B cell (primary cell): Measurements from ENCODE around the gene OR52H1. TPM values are rescaled to one million over a fixed set of nuclear protein-coding genes. Genes with fewer than 3 reads are reported as not detected.

Experiments
- ATAC-seq: fragments of 200-7000 bp; cut with Tn5 transposase; one replicate; pipeline ENCODE4 v1.10.0; 2021; ENCODE audit warnings: low read depth, mild to moderate bottlenecking, moderate number of reproducible peaks, moderate library complexity
- CTCF ChIA-PET: fragments of 350-600 bp; sonication (Branson Sonifier 250); formaldehyde crosslinking; loops from one replicate; lab custom pipeline; 2021; ENCODE audit warnings: antibody characterized with exemption, inconsistent platforms; lab: Charles Lee
- POLR2A ChIA-PET: fragments of 350-600 bp; sonication (Branson Sonifier 250); formaldehyde crosslinking; loops from one replicate; lab custom pipeline; 2021; ENCODE audit warnings: antibody characterized with exemption; lab: Charles Lee
- DNase-seq: peaks from one replicate; pipeline ENCODE4 v3.0.0; 2013
- H2AFZ ChIP-seq: 2 replicates; pipeline ENCODE4 v1.6.1; 2012; ENCODE audit warnings: mild to moderate bottlenecking, low read depth, low read length; ENCODE audit not compliant: insufficient read depth, poor library complexity, severe bottlenecking
- H3K27ac ChIP-seq, 2 donors: 1 replicate in 1 of 2; 2 replicates in 1 of 2; pipeline ENCODE4 v1.5.1; 2012 to 2013; ENCODE audit warnings: low read length in 2 of 2, mild to moderate bottlenecking in 2 of 2, moderate library complexity in 1 of 2
- H3K27me3 ChIP-seq, 4 experiments: fragments of 200-600 bp in 1 of 4; sonication (generic) in 1 of 4; replicated peaks in 1 of 4; 1 replicate in 2 of 4; 2 replicates in 2 of 4; pipeline versions ENCODE4 v1.6.1 to v1.7.0; 2013 to 2016; ENCODE audit warnings: low read length in 3 of 4, mild to moderate bottlenecking in 2 of 4, mixed read lengths in 1 of 4, moderate library complexity in 1 of 4; ENCODE audit not compliant: insufficient read depth in 4 of 4, control insufficient read depth in 3 of 4; ENCODE audit errors: control extremely low read depth in 1 of 4
- H3K36me3 ChIP-seq, 2 experiments: replicated peaks in 1 of 2; 1 replicate in 1 of 2; 2 replicates in 1 of 2; pipeline versions ENCODE4 v1.6.1 to v1.7.1; 2013; ENCODE audit warnings: low read length in 1 of 2; ENCODE audit not compliant: insufficient read depth in 2 of 2, control insufficient read depth in 1 of 2; ENCODE audit errors: control extremely low read depth in 1 of 2, extremely low read depth in 1 of 2
- H3K4me1 ChIP-seq, 2 donors: fragments of 200-600 bp in 1 of 2; sonication (generic) in 1 of 2; 1 replicate in 1 of 2; 2 replicates in 1 of 2; pipeline versions ENCODE4 v1.5.1 to v1.6.1; 2013 to 2017; ENCODE audit warnings: low read length in 2 of 2; ENCODE audit not compliant: control insufficient read depth in 2 of 2, insufficient read depth in 2 of 2
- H3K4me2 ChIP-seq: replicated peaks from 2 replicates; pipeline ENCODE3; 2012; ENCODE audit warnings: mild to moderate bottlenecking, low read depth, low read length; ENCODE audit not compliant: poor library complexity, severe bottlenecking
- H3K4me3 ChIP-seq, 5 experiments: fragments of 200-600 bp in 1 of 5; sonication (generic) in 1 of 5; 1 replicate in 3 of 5; 2 replicates in 2 of 5; pipeline versions ENCODE4 v1.5.1 to v1.7.0; 2011 to 2016; ENCODE audit warnings: low read length in 4 of 5, mild to moderate bottlenecking in 4 of 5, low read depth in 2 of 5, control low read depth in 1 of 5, moderate library complexity in 1 of 5; ENCODE audit not compliant: insufficient read depth in 1 of 5; ENCODE audit errors: control extremely low read depth in 1 of 5, extremely low read depth in 1 of 5
- H3K79me2 ChIP-seq: fragments of 200-600 bp; sonication (generic); one replicate; pipeline ENCODE4 v1.6.0; 2016; ENCODE audit warnings: low read length; ENCODE audit not compliant: control insufficient read depth, insufficient read depth
- H3K9ac ChIP-seq: fragments of 200-600 bp; sonication (generic); 2 replicates; pipeline ENCODE4 v1.6.1; 2017; ENCODE audit warnings: mild to moderate bottlenecking, low read length, moderate library complexity
- H3K9me3 ChIP-seq, 3 donors: one replicate each; pipeline versions ENCODE4 v1.6.1 to v1.7.1; 2013; ENCODE audit warnings: low read length in 2 of 3; ENCODE audit not compliant: control insufficient read depth in 2 of 3, insufficient read depth in 1 of 3; ENCODE audit errors: control extremely low read depth in 1 of 3
- H4K20me1 ChIP-seq: 2 replicates; pipeline ENCODE4 v1.6.0; 2012; ENCODE audit warnings: mild to moderate bottlenecking, low read length; ENCODE audit not compliant: insufficient read depth, control insufficient read depth, poor library complexity, severe bottlenecking
- H3K27ac Mint-ChIP-seq: one replicate; pipeline ENCODE4 v1.8.0; 2021; ENCODE audit warnings: mixed read lengths
- H3K27me3 Mint-ChIP-seq: one replicate; pipeline ENCODE4 v1.8.0; 2021; ENCODE audit warnings: mixed read lengths
- H3K4me1 Mint-ChIP-seq: one replicate; pipeline ENCODE4 v1.8.0; 2021; ENCODE audit warnings: mixed read lengths
- H3K4me3 Mint-ChIP-seq: one replicate; pipeline ENCODE4 v1.8.0; 2021; ENCODE audit warnings: mixed read lengths
- H3K9me3 Mint-ChIP-seq: one replicate; pipeline ENCODE4 v1.8.0; 2022; ENCODE audit warnings: mixed read lengths; ENCODE audit not compliant: insufficient read depth
- EZH2 ChIP-seq: IDR thresholded peaks from 2 replicates; pipeline ENCODE4 v1.6.1; 2012; ENCODE audit warnings: borderline replicate concordance, low read depth, mild to moderate bottlenecking, moderate library complexity, low read length; ENCODE audit not compliant: insufficient read depth, poor library complexity, severe bottlenecking
- WGBS: methylation state at CpG from one replicate; pipeline ENCODE4 v1.1.5; 2013; ENCODE audit warnings: missing lambda C conversion rate; ENCODE audit not compliant: insufficient coverage; 5-methylcytosine and 5-hydroxymethylcytosine counted together
- intact Hi-C: fragments of 100-400 bp; cut with micrococcal nuclease; formaldehyde crosslinking; loops from one replicate; pipeline ENCODE4 v1.10.0; 2022
- polyA plus RNA-seq: library from polyadenylated mRNA; depleted of rRNA; stranded (reverse); fragments of >200 nt; gene quantifications from 2 replicates; pipeline ENCODE4 v1.2.3, GENCODE V29; 2012
- total RNA-seq, 2 donors: library from RNA; stranded (reverse); fragments of 120-200 nt in 1 of 2; gene quantifications; 1 replicate in 1 of 2; 2 replicates in 1 of 2; pipeline versions ENCODE4 v1.2.3 to v1.2.4, GENCODE V29; 2013 to 2022
- TF ChIP-seq, protein P1 (sequence below): fragments of 200-600 bp; IDR thresholded peaks from one replicate; pipeline ENCODE4 v1.8.0; 2022; ENCODE audit warnings: antibody characterized with exemption, mild to moderate bottlenecking

Gene OR52H1
- total and polyA plus RNA-seq, 2 donors (not counting 1 experiment from before 2014, with no cell fraction given) = 0.15 to 0.37 TPM

- no peaks in the 10 kb centered on the region for H3K9me3 Mint-ChIP-seq
- H3K27ac Mint-ChIP-seq = no peak overlapping the region
- H3K4me2 ChIP-seq = no peak overlapping the region
- no peaks in the 10 kb centered on the region for H3K9me3 ChIP-seq
- 99% methylated on average over 6 of the region's 9 CpGs for WGBS
- no peak overlapping the region for H3K27ac ChIP-seq
- no peaks in the 10 kb centered on the region for H3K79me2 ChIP-seq
- no peaks in the 10 kb centered on the region for H3K4me1 Mint-ChIP-seq
- no peak overlapping the region for H2AFZ ChIP-seq
- H3K4me3 Mint-ChIP-seq = no peak overlapping the region
- no peak overlapping the region for H3K9ac ChIP-seq
- TF ChIP-seq, protein P1, sequence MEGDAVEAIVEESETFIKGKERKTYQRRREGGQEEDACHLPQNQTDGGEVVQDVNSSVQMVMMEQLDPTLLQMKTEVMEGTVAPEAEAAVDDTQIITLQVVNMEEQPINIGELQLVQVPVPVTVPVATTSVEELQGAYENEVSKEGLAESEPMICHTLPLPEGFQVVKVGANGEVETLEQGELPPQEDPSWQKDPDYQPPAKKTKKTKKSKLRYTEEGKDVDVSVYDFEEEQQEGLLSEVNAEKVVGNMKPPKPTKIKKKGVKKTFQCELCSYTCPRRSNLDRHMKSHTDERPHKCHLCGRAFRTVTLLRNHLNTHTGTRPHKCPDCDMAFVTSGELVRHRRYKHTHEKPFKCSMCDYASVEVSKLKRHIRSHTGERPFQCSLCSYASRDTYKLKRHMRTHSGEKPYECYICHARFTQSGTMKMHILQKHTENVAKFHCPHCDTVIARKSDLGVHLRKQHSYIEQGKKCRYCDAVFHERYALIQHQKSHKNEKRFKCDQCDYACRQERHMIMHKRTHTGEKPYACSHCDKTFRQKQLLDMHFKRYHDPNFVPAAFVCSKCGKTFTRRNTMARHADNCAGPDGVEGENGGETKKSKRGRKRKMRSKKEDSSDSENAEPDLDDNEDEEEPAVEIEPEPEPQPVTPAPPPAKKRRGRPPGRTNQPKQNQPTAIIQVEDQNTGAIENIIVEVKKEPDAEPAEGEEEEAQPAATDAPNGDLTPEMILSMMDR = no peak
- no peak for TF ChIP-seq EZH2
- CTCF ChIA-PET = no interaction called here
- H3K4me3 ChIP-seq = no peak overlapping the region
- H4K20me1 ChIP-seq = no peaks in the 10 kb centered on the region
- H3K4me1 ChIP-seq = no peaks in the 10 kb centered on the region
- H3K27me3 ChIP-seq = no peaks in the 10 kb centered on the region
- H3K36me3 ChIP-seq = no peaks in the 10 kb centered on the region
- DNase-seq (no peak), ATAC-seq (no peak)
- H3K27me3 Mint-ChIP-seq = peaks cover 22% of the 10 kb centered on the region
- POLR2A ChIA-PET = no interaction called here
- intact Hi-C loops = no loop called here
Measured at GRCh38 chr11:5505363-5506048, 42.8 kb downstream of the OR52H1 start.

DNA sequence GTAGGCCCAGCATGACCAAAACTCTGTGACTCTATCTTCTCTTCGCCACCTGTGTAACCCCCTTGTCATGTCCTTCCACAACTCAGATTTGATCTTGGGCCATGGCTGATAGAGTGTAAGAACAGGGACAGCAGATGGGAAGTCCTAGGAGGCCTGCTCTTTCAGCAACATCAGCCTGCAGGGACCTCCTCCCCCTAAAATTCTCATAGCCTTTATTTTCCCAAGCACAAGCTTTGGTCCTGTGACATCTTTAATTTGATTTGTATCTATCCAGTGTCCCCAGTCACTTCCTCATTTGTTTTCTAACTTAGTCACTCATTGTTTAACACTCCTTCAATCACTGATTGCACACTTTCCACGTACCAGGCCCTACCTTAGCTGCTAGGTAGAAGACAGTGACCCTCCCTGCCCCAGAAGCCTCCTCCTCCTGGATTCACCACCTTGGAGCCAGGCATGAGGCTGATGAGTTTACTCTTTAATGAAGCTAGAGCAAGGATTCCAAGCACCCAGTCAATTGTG is 43.9 kb downstream of the OR52H1 start:
- DNase-seq = no peak
- no peak overlapping the region for H3K4me2 ChIP-seq
- Mint-ChIP-seq H3K27ac (no peak overlapping the region), H3K4me3 (no peak overlapping the region), H3K27me3 (peaks cover 24% of the 10 kb centered on the region), H3K4me1 (no peaks in the 10 kb centered on the region), H3K9me3 (no peaks in the 10 kb centered on the region)
- H2AFZ ChIP-seq = no peak overlapping the region
- ChIA-PET POLR2A (no interaction called here), CTCF (interaction anchor here (1.6 kb wide), 1 partner anchor 28 kb away, joined by 4 read pairs; no protein-coding TSS in a partner anchor)
- no peak for ATAC-seq
- H4K20me1 ChIP-seq = no peaks in the 10 kb centered on the region
- intact Hi-C loops = no loop called here
- WGBS = 83% methylated on average over 1 of the region's 2 CpGs
- no peaks in the 10 kb centered on the region for H3K36me3 ChIP-seq
- H3K27ac ChIP-seq = no peak overlapping the region
- no peak overlapping the region for H3K4me3 ChIP-seq
- TF ChIP-seq, protein P1 = no peak
- no peak for TF ChIP-seq EZH2
- H3K9me3 ChIP-seq = no peaks in the 10 kb centered on the region
- H3K4me1 ChIP-seq = no peaks in the 10 kb centered on the region
- no peaks in the 10 kb centered on the region for H3K79me2 ChIP-seq
- H3K27me3 ChIP-seq = no peaks in the 10 kb centered on the region
- H3K9ac ChIP-seq = no peak overlapping the region
